Amniotic stem cell (primary cell): ENCODE data around the gene PHKA1.
A peak's percentile ranks its signal among the peaks of the same experiment; 100 is the strongest.
"Not testable (repeated sequence)": the region's sequence is repeated elsewhere in the genome, so short reads cannot be mapped to it uniquely, and the experiment has no call there.

Source experiments
- DNase-seq: peaks from one replicate; lab custom pipeline; 2025; lab: John Stamatoyannopoulos, UW

Gene PHKA1

GRCh38 chrX:72666451-72666850 lies 47.7 kb downstream of the PHKA1 start:
- DNase-seq: no peak

GRCh38 chrX:72663737-72664136 lies 50.4 kb downstream of the PHKA1 start:
- DNase-seq: no peak

GRCh38 chrX:72662020-72662747 lies 51.9 kb downstream of the PHKA1 start:
- no peak for DNase-seq

- no peak for DNase-seq
Measured at GRCh38 chrX:72659723-72660122, 54.4 kb downstream of the PHKA1 start.

- DNase-seq: no peak
Measured at GRCh38 chrX:72652082-72652481, 62.0 kb downstream of the PHKA1 start.

- no peak for DNase-seq
Measured at GRCh38 chrX:72644946-72645345, 69.2 kb downstream of the PHKA1 start.

- no peak for DNase-seq
Measured at GRCh38 chrX:72641611-72642010, 72.5 kb downstream of the PHKA1 start.

GRCh38 chrX:72635930-72636329 lies 78.2 kb downstream of the PHKA1 start:
- no peak for DNase-seq

- no peak for DNase-seq
Measured at GRCh38 chrX:72634331-72634730, 79.8 kb downstream of the PHKA1 start.

- no peak for DNase-seq
Measured at GRCh38 chrX:72630185-72630584, 83.9 kb downstream of the PHKA1 start.

- DNase-seq: no peak
Measured at GRCh38 chrX:72624194-72624593, 89.9 kb downstream of the PHKA1 start.

GRCh38 chrX:72621625-72622485 lies 92.3 kb downstream of the PHKA1 start:
- DNase-seq: no peak

- no peak for DNase-seq
Measured at GRCh38 chrX:72621163-72621562, 92.9 kb downstream of the PHKA1 start.

- DNase-seq: peak; percentile 53
Measured at GRCh38 chrX:72620550-72621145, 93.5 kb downstream of the PHKA1 start.

GRCh38 chrX:72609313-72609712 lies 104.8 kb downstream of the PHKA1 start:
- no peak for DNase-seq

- no peak for DNase-seq
Measured at GRCh38 chrX:72604705-72605104, 109.4 kb downstream of the PHKA1 start.

GRCh38 chrX:72604112-72604511 lies 110.0 kb downstream of the PHKA1 start:
- no peak for DNase-seq

- DNase-seq: not testable (repeated sequence)
Measured at GRCh38 chrX:72591038-72591437, 123.1 kb downstream of the PHKA1 start.

- DNase-seq: no peak
Measured at GRCh38 chrX:72584163-72584562, 129.9 kb downstream of the PHKA1 start.

GRCh38 chrX:72576141-72576894 lies 137.8 kb downstream of the PHKA1 start:
- DNase-seq: no peak

- DNase-seq: no peak
Measured at GRCh38 chrX:72573158-72573511, 141.0 kb downstream of the PHKA1 start.
